ENCODE data around the gene PHACTR1.

Gene PHACTR1

GRCh38 chr6:13001927-13002326 is 285.4 kb downstream of the PHACTR1 start:
- no peak for DNase-seq

GRCh38 chr6:13004601-13005000 is 288.0 kb downstream of the PHACTR1 start:
- no peak for DNase-seq

- DNase-seq = no peak
These were observed 289.4 kb downstream of the PHACTR1 start for GRCh38 chr6:13005994-13006393.

- DNase-seq = no peak
These were observed 290.2 kb downstream of the PHACTR1 start for GRCh38 chr6:13006578-13007300.

- DNase-seq = no peak
These were observed 291.2 kb downstream of the PHACTR1 start for GRCh38 chr6:13007744-13008143.

- DNase-seq = no peak
These were observed 292.5 kb downstream of the PHACTR1 start for GRCh38 chr6:13009031-13009430.

GRCh38 chr6:13009461-13009860 is 292.9 kb downstream of the PHACTR1 start:
- DNase-seq = no peak

- DNase-seq = no peak
These were observed 295.1 kb downstream of the PHACTR1 start for GRCh38 chr6:13011612-13012146.

GRCh38 chr6:13012296-13012695 is 295.7 kb downstream of the PHACTR1 start:
- DNase-seq = no peak

GRCh38 chr6:13012977-13013680 is 296.6 kb downstream of the PHACTR1 start:
- DNase-seq = peak; percentile 6

- peak; percentile 3 for DNase-seq
These were observed 297.3 kb downstream of the PHACTR1 start for GRCh38 chr6:13013681-13014503.

GRCh38 chr6:13014504-13015378 is 298.2 kb downstream of the PHACTR1 start:
- DNase-seq = no peak

- no peak for DNase-seq
These were observed 298.8 kb downstream of the PHACTR1 start for GRCh38 chr6:13015379-13015681.

- no peak for DNase-seq
These were observed 308.0 kb downstream of the PHACTR1 start for GRCh38 chr6:13024616-13025015.

- no peak for DNase-seq
These were observed 309.4 kb downstream of the PHACTR1 start for GRCh38 chr6:13025893-13026499.

- no peak for DNase-seq
These were observed 310.0 kb downstream of the PHACTR1 start for GRCh38 chr6:13026557-13026956.

GRCh38 chr6:13027207-13027606 is 310.6 kb downstream of the PHACTR1 start:
- no peak for DNase-seq

- DNase-seq = no peak
These were observed 313.8 kb downstream of the PHACTR1 start for GRCh38 chr6:13030396-13030795.

- no peak for DNase-seq
These were observed 316.0 kb downstream of the PHACTR1 start for GRCh38 chr6:13032566-13032965.

GRCh38 chr6:13033145-13033544 is 316.6 kb downstream of the PHACTR1 start:
- DNase-seq = no peak

- DNase-seq = no peak
These were observed 317.7 kb downstream of the PHACTR1 start for GRCh38 chr6:13034316-13034715.

GRCh38 chr6:13035606-13036005 is 319.0 kb downstream of the PHACTR1 start:
- no peak for DNase-seq

Measured in stimulated activated CD4-positive, alpha-beta T cell treated with anti-CD3 and anti-CD28 coated beads, Interleukin-15, amount 100 ng/mL, for 24 hours (primary cell).